ENCODE data around the gene GALNS. TPM values are rescaled to one million over a fixed set of nuclear protein-coding genes. Genes with fewer than 3 reads are reported as not detected.

Gene GALNS
- total RNA-seq, 4 donors from 2014 or later, result 31.1 to 134 (median 43.3) TPM

- Histone ChIP-seq H3K9me3 (no peaks in the 10 kb centered on the region), H3K27ac (peak overlapping the region; percentile 98), H3K4me1 (peaks cover 50% of the 10 kb centered on the region), H3K36me3 (peaks cover 18% of the 10 kb centered on the region), H3K4me3 (peak overlapping the region; percentile 74), H3K27me3 (no peaks in the 10 kb centered on the region)
- TF ChIP-seq POLR2AphosphoS5 (IDR thresholded peaks at IDR 0.05), result no peak
- WGBS, result 45% methylated on average over 29 of the region's 37 CpGs
- no peak for DNase-seq (ENCODE audit: low spot score in 2 of 2)
Measured at GRCh38 chr16:88812513-88813268, 44.1 kb downstream of the GALNS start.

GRCh38 chr16:88811769-88812512, 44.8 kb downstream of the GALNS start, which contains the start of gene APRT:
APRT (minus strand) TSS chr16:88811928; CDS start chr16:88811899, 29 bp downstream.
- Histone ChIP-seq H3K36me3 (peaks cover 18% of the 10 kb centered on the region), H3K9me3 (no peaks in the 10 kb centered on the region), H3K4me1 (peaks cover 48% of the 10 kb centered on the region), H3K27ac (peak within 1 kb of the TSS; percentile 98), H3K4me3 (peak within 1 kb of the TSS; percentile 74), H3K27me3 (no peaks in the 10 kb centered on the region)
- peak in 1 of 2 donors; percentile 9 for TF ChIP-seq CTCF (IDR thresholded peaks at IDR 0.05)
- no peak for TF ChIP-seq EP300 (IDR thresholded peaks at IDR 0.05)
- TF ChIP-seq POLR2AphosphoS5 (IDR thresholded peaks at IDR 0.05), result peak in 2 of 3 donors; percentile 21 to 66
- DNase-seq (ENCODE audit: low spot score in 2 of 2), result peak; percentile 97
- no CpG with 5 or more reads among the region's 84 CpGs for WGBS

- peaks cover 18% of the 10 kb centered on the region for H3K36me3 ChIP-seq
- TF ChIP-seq POLR2AphosphoS5 (IDR thresholded peaks at IDR 0.05) (peak; percentile 78 to 90 (median 86)), EP300 (IDR thresholded peaks at IDR 0.05) (no peak), POLR2A (IDR thresholded peaks at IDR 0.05) (peak; percentile 67 to 68), CTCF (IDR thresholded peaks at IDR 0.05) (no peak)
- no peaks in the 10 kb centered on the region for H3K9me3 ChIP-seq
- H3K27ac ChIP-seq, result peak overlapping the region; percentile 98
- peak overlapping the region; percentile 74 for H3K4me3 ChIP-seq
- no peaks in the 10 kb centered on the region for H3K27me3 ChIP-seq
- 0% methylated on average over 9 of the region's 65 CpGs for WGBS
- H3K4me1 ChIP-seq, result peaks cover 41% of the 10 kb centered on the region
- DNase-seq (ENCODE audit: low spot score in 2 of 2), result peak in 1 of 2 donors; percentile 87
Measured at GRCh38 chr16:88810912-88811768, 45.6 kb downstream of the GALNS start.

DNA sequence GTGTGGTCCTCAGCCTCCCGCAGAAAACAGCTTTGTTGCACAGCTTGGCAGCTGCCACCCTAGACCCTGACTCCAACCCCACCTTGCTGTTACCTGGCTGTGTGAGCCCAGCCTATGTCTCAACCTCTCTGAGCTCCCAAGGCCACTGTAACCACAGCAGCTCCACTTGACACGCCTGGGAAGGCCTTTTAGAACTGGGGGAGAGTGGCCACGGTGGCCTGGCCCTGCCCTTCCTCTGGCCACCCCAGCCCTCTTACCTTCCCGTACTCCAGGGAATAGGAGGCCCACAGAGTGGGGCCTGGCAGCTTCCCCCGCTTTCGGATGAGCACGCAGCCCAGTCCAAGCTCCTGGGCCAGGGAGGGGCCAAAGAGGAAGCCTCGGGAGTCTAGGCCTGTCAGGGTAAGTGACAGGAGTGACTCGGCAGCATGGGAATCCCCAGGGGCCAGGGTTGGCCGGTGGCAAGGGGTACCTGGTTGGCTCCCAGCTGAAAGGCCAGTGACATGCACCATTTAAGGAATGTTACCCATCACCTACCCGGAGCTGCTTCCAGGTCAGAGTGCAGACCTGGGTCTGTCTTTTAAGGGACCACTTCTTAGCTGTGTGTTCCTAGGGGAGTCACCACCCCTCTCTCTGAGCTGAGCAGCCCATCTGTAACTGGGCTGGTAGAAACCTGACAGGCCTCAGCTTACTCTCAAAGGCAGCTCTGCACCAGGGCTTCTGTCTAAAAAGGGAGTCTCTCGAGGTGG, 46.4 kb downstream of the GALNS start:
- Histone ChIP-seq H3K4me3 (peak overlapping the region; percentile 74), H3K4me1 (peaks cover 44% of the 10 kb centered on the region), H3K9me3 (no peaks in the 10 kb centered on the region), H3K27ac (peak overlapping the region; percentile 98), H3K36me3 (peaks cover 18% of the 10 kb centered on the region), H3K27me3 (no peaks in the 10 kb centered on the region)
- WGBS, result 25% methylated on average over 10 of the region's 12 CpGs
- TF ChIP-seq EP300 (IDR thresholded peaks at IDR 0.05) (no peak), CTCF (IDR thresholded peaks at IDR 0.05) (no peak), POLR2A (IDR thresholded peaks at IDR 0.05) (no peak)
- DNase-seq (ENCODE audit: low spot score in 2 of 2), result no peak

- Histone ChIP-seq H3K4me1 (peaks cover 50% of the 10 kb centered on the region), H3K4me3 (peak overlapping the region; percentile 74), H3K9me3 (no peaks in the 10 kb centered on the region), H3K36me3 (peaks cover 18% of the 10 kb centered on the region), H3K27me3 (no peaks in the 10 kb centered on the region), H3K27ac (no peak overlapping the region)
- TF ChIP-seq POLR2AphosphoS5 (IDR thresholded peaks at IDR 0.05) (no peak), POLR2A (IDR thresholded peaks at IDR 0.05) (no peak), CTCF (IDR thresholded peaks at IDR 0.05) (no peak), EP300 (IDR thresholded peaks at IDR 0.05) (no peak)
- no peak for DNase-seq (ENCODE audit: low spot score in 2 of 2)
- WGBS, result 65% methylated on average over 8 of the region's 10 CpGs
Measured at GRCh38 chr16:88809676-88810165, 47.0 kb downstream of the GALNS start.
